Sigmoid colon (tissue), 3 donors: Measurements from ENCODE around the gene ATG10.

Source experiments
- CTCF ChIP-seq, 4 experiments: fragments of 450-650 bp in 3 of 4; fragments of 200-600 bp in 1 of 4; IDR thresholded peaks; one replicate each; pipeline ENCODE4 v1.5.1; 2016 to 2019; ENCODE audit warnings: antibody characterized with exemption in 4 of 4, mild to moderate bottlenecking in 3 of 4, moderate library complexity in 2 of 4
- POLR2A ChIP-seq, 2 donors: fragments of 450-650 bp; IDR thresholded peaks; one replicate each; pipeline ENCODE4 v1.6.1; 2016; ENCODE audit warnings: antibody characterized with exemption in 2 of 2, mild to moderate bottlenecking in 2 of 2, moderate library complexity in 2 of 2

- TF ChIP-seq CTCF (IDR thresholded peaks at IDR 0.05): no peak
- no peak for TF ChIP-seq POLR2A (IDR thresholded peaks at IDR 0.05)
Observed at GRCh38 chr5:82031220-82032119, 59.6 kb downstream of the ATG10 start.
